ENCODE results near the gene DNAJB12.
"Not testable (repeated sequence)": the region's sequence is repeated elsewhere in the genome, so short reads cannot be mapped to it uniquely, and the experiment has no call there.

Gene DNAJB12

GRCh38 chr10:72354356-72355213 is at the start of gene DNAJB12:
Gene DNAJB12 (minus strand): TSS chr10:72354919. CDS start chr10:72354897, 22 bp downstream.
- DNase-seq = peak; percentile 79 to 82 (median 80)

- not testable (repeated sequence) for DNase-seq
Observed at GRCh38 chr10:72395581-72395980, 40.9 kb upstream of the DNAJB12 start.

GRCh38 chr10:72392571-72392970 is 37.9 kb upstream of the DNAJB12 start:
- DNase-seq = no peak

- DNase-seq = no peak
Observed at GRCh38 chr10:72390764-72391163, 36.0 kb upstream of the DNAJB12 start.

- no peak for DNase-seq
Observed at GRCh38 chr10:72389716-72390115, 35.0 kb upstream of the DNAJB12 start.

GRCh38 chr10:72389014-72389413 is 34.3 kb upstream of the DNAJB12 start:
- no peak for DNase-seq

GRCh38 chr10:72388062-72388461 is 33.3 kb upstream of the DNAJB12 start:
- DNase-seq = no peak

GRCh38 chr10:72386916-72387586 is 32.3 kb upstream of the DNAJB12 start:
- no peak for DNase-seq

GRCh38 chr10:72385724-72386123 is 31.0 kb upstream of the DNAJB12 start:
- no peak for DNase-seq

GRCh38 chr10:72384982-72385381 is 30.3 kb upstream of the DNAJB12 start:
- DNase-seq = not testable (repeated sequence)

- no peak for DNase-seq
Observed at GRCh38 chr10:72379776-72380175, 25.1 kb upstream of the DNAJB12 start.

GRCh38 chr10:72379062-72379461 is 24.3 kb upstream of the DNAJB12 start:
- no peak for DNase-seq

- DNase-seq = no peak
Observed at GRCh38 chr10:72375585-72375984, 20.9 kb upstream of the DNAJB12 start.

- DNase-seq = no peak
Observed at GRCh38 chr10:72375173-72375572, 20.5 kb upstream of the DNAJB12 start.

- DNase-seq = no peak
Observed at GRCh38 chr10:72370201-72370722, 15.5 kb upstream of the DNAJB12 start.

- DNase-seq = no peak
Observed at GRCh38 chr10:72367301-72367960, 12.7 kb upstream of the DNAJB12 start.

- DNase-seq = no peak
Observed at GRCh38 chr10:72365106-72365895, 10.6 kb upstream of the DNAJB12 start.

GRCh38 chr10:72364239-72364777 is 9.6 kb upstream of the DNAJB12 start:
- DNase-seq = peak; percentile 66 to 75 (median 70)

- DNase-seq = no peak
Observed at GRCh38 chr10:72356987-72357386, 2.3 kb upstream of the DNAJB12 start.

GRCh38 chr10:72356115-72356514 is 1.4 kb upstream of the DNAJB12 start:
- no peak for DNase-seq

GRCh38 chr10:72355214-72355555 is 466 bp upstream of the DNAJB12 start:
- DNase-seq = no peak

GRCh38 chr10:72353965-72354355 is 759 bp downstream of the DNAJB12 start:
- DNase-seq = no peak
